ENCODE results near the gene HPS5. TPM values are rescaled to one million over a fixed set of nuclear protein-coding genes. Genes with fewer than 3 reads are reported as not detected.
"Not testable (repeated sequence)": the region's sequence is repeated elsewhere in the genome, so short reads cannot be mapped to it uniquely, and the experiment has no call there.

The HPS5 gene
- total RNA-seq, 1 experiment from 2014 or later, result 31.8 TPM

- CTCF ChIA-PET, result interaction anchor here (0.6 to 1.8 kb wide), 5 partner anchors 21 to 150 kb away, joined by 3 to 6 read pairs (median 3); no protein-coding TSS in a partner anchor
These were observed 57.0 kb downstream of the HPS5 start for GRCh38 chr11:18264677-18265555.

DNA sequence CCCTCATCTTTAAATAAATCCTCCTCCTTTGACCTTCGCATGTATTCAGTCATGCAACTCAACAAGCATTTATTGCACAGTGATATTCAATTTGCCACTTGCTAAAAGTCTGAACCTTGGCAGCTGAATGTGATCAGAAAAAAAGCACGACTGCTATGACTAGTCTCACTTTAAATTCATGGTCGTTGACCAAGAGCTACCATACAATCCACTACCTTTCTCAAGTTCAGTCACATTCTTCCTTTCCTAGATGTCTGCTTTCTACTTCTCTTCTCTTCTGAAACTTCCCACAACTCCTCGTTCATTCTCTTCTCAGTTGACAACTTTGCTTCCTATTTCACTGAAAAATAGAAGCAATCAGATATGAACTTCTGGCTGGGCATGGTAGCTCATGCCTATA is 57.9 kb downstream of the HPS5 start:
- H3K27me3 Mint-ChIP-seq (ENCODE audit: insufficient read depth, unreplicated experiment), result no peaks in the 10 kb centered on the region
- TF ChIP-seq, protein P1, sequence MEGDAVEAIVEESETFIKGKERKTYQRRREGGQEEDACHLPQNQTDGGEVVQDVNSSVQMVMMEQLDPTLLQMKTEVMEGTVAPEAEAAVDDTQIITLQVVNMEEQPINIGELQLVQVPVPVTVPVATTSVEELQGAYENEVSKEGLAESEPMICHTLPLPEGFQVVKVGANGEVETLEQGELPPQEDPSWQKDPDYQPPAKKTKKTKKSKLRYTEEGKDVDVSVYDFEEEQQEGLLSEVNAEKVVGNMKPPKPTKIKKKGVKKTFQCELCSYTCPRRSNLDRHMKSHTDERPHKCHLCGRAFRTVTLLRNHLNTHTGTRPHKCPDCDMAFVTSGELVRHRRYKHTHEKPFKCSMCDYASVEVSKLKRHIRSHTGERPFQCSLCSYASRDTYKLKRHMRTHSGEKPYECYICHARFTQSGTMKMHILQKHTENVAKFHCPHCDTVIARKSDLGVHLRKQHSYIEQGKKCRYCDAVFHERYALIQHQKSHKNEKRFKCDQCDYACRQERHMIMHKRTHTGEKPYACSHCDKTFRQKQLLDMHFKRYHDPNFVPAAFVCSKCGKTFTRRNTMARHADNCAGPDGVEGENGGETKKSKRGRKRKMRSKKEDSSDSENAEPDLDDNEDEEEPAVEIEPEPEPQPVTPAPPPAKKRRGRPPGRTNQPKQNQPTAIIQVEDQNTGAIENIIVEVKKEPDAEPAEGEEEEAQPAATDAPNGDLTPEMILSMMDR (IDR thresholded peaks at IDR 0.05; ENCODE audit: unreplicated experiment), result no peak
- H3K4me3 Mint-ChIP-seq (ENCODE audit: unreplicated experiment), result no peak overlapping the region
- H3K9me3 Mint-ChIP-seq (ENCODE audit: unreplicated experiment), result no peaks in the 10 kb centered on the region
- peaks cover 10% of the 10 kb centered on the region for H3K36me3 Mint-ChIP-seq (ENCODE audit: insufficient read depth, unreplicated experiment)
- ChIA-PET CTCF (interaction anchor here (0.6 to 1.8 kb wide), 2 partner anchors 20 to 27 kb away, joined by 3 to 6 read pairs; no protein-coding TSS in a partner anchor), POLR2A (no interaction called here)
- intact Hi-C loops (cut with micrococcal nuclease), result no loop called here
- no TSS peak for BruUV-seq (replicated peaks)
- no peak for DNase-seq (ENCODE audit: unreplicated experiment)
- no peak overlapping the region for H3K27ac Mint-ChIP-seq (ENCODE audit: low read depth, unreplicated experiment)
- H3K4me1 Mint-ChIP-seq (ENCODE audit: insufficient read depth, unreplicated experiment), result peaks cover 30% of the 10 kb centered on the region

More at GRCh38 chr11:18264677-18265555, 57.0 kb downstream of the HPS5 start:
- DNase-seq (ENCODE audit: unreplicated experiment), result no peak
- Mint-ChIP-seq H3K27ac (ENCODE audit: low read depth, unreplicated experiment) (no peak overlapping the region), H3K4me3 (ENCODE audit: unreplicated experiment) (no peak overlapping the region), H3K36me3 (ENCODE audit: insufficient read depth, unreplicated experiment) (peaks cover 10% of the 10 kb centered on the region), H3K27me3 (ENCODE audit: insufficient read depth, unreplicated experiment) (no peaks in the 10 kb centered on the region), H3K9me3 (ENCODE audit: unreplicated experiment) (no peaks in the 10 kb centered on the region), H3K4me1 (ENCODE audit: insufficient read depth, unreplicated experiment) (peaks cover 30% of the 10 kb centered on the region)
- intact Hi-C loops (cut with micrococcal nuclease), result no loop called here
- POLR2A ChIA-PET, result interaction anchor here (0.8 to 1.7 kb wide), 9 partner anchors 12 to 149 kb away, joined by 3 to 13 read pairs (median 6); partner anchors contain the start of genes GTF2H1, HPS5, LDHA and SAA2
- BruUV-seq (replicated peaks), result no TSS peak
- TF ChIP-seq, protein P1 (IDR thresholded peaks at IDR 0.05; ENCODE audit: unreplicated experiment), result no peak

- CTCF ChIA-PET, result interaction anchor here (0.7 to 1.8 kb wide), 2 partner anchors 19 to 66 kb away, joined by 5 to 6 read pairs; no protein-coding TSS in a partner anchor
- H3K4me3 Mint-ChIP-seq (ENCODE audit: unreplicated experiment); intact Hi-C loops (cut with micrococcal nuclease); DNase-seq (ENCODE audit: unreplicated experiment); H3K27ac Mint-ChIP-seq (ENCODE audit: low read depth, unreplicated experiment); POLR2A ChIA-PET; H3K27me3 Mint-ChIP-seq (ENCODE audit: insufficient read depth, unreplicated experiment); BruUV-seq (replicated peaks); H3K36me3 Mint-ChIP-seq (ENCODE audit: insufficient read depth, unreplicated experiment); H3K9me3 Mint-ChIP-seq (ENCODE audit: unreplicated experiment): not testable (repeated sequence)
- peaks cover 26% of the 10 kb centered on the region for H3K4me1 Mint-ChIP-seq (ENCODE audit: insufficient read depth, unreplicated experiment)
These were observed 59.1 kb downstream of the HPS5 start for GRCh38 chr11:18262681-18263350.

- TF ChIP-seq, protein P1 (IDR thresholded peaks at IDR 0.05; ENCODE audit: unreplicated experiment), result no peak
- ChIA-PET POLR2A (no interaction called here), CTCF (no interaction called here)
- Mint-ChIP-seq H3K36me3 (ENCODE audit: insufficient read depth, unreplicated experiment) (no peaks in the 10 kb centered on the region), H3K4me3 (ENCODE audit: unreplicated experiment) (no peak overlapping the region), H3K9me3 (ENCODE audit: unreplicated experiment) (no peaks in the 10 kb centered on the region), H3K27ac (ENCODE audit: low read depth, unreplicated experiment) (no peak overlapping the region), H3K4me1 (ENCODE audit: insufficient read depth, unreplicated experiment) (peaks cover 21% of the 10 kb centered on the region), H3K27me3 (ENCODE audit: insufficient read depth, unreplicated experiment) (no peaks in the 10 kb centered on the region)
- no peak for DNase-seq (ENCODE audit: unreplicated experiment)
- intact Hi-C loops (cut with micrococcal nuclease), result no loop called here
- BruUV-seq (replicated peaks), result no TSS peak
These were observed 60.2 kb downstream of the HPS5 start for GRCh38 chr11:18261721-18262120.

Data from MCF 10A (cell line).